ENCODE measurements around the gene ZIC5. TPM values are rescaled to one million over a fixed set of nuclear protein-coding genes. Genes with fewer than 3 reads are reported as not detected.

The ZIC5 gene
- total RNA-seq, result 0.03 TPM

- DNase-seq (ENCODE audit: low spot score), result no peak
Observed at GRCh38 chr13:99971576-99972189, at the start of gene ZIC5. Gene ZIC5 (minus strand): TSS chr13:99971767. CDS start chr13:99971603, 164 bp downstream.

GRCh38 chr13:100019780-100020356 is 48.3 kb upstream of the ZIC5 start:
- DNase-seq (ENCODE audit: low spot score), result no peak

GRCh38 chr13:100014621-100015020 is 43.1 kb upstream of the ZIC5 start:
- DNase-seq (ENCODE audit: low spot score), result no peak

GRCh38 chr13:99998261-99998660 is 26.7 kb upstream of the ZIC5 start:
- no peak for DNase-seq (ENCODE audit: low spot score)

GRCh38 chr13:99997702-99998214 is 26.2 kb upstream of the ZIC5 start:
- DNase-seq (ENCODE audit: low spot score), result no peak

- DNase-seq (ENCODE audit: low spot score), result no peak
Observed at GRCh38 chr13:99996381-99996973, 24.9 kb upstream of the ZIC5 start.

GRCh38 chr13:99995589-99996380 is 24.2 kb upstream of the ZIC5 start:
- no peak for DNase-seq (ENCODE audit: low spot score)

GRCh38 chr13:99995104-99995588 is 23.6 kb upstream of the ZIC5 start:
- no peak for DNase-seq (ENCODE audit: low spot score)

- DNase-seq (ENCODE audit: low spot score), result no peak
Observed at GRCh38 chr13:99994638-99995020, 23.1 kb upstream of the ZIC5 start.

- no peak for DNase-seq (ENCODE audit: low spot score)
Observed at GRCh38 chr13:99993660-99994637, 22.4 kb upstream of the ZIC5 start.

- DNase-seq (ENCODE audit: low spot score), result no peak
Observed at GRCh38 chr13:99992949-99993351, 21.4 kb upstream of the ZIC5 start.

GRCh38 chr13:99991828-99992775 is 20.5 kb upstream of the ZIC5 start:
- DNase-seq (ENCODE audit: low spot score), result no peak

- no peak for DNase-seq (ENCODE audit: low spot score)
Observed at GRCh38 chr13:99991013-99991827, 19.7 kb upstream of the ZIC5 start.

- DNase-seq (ENCODE audit: low spot score), result no peak
Observed at GRCh38 chr13:99990126-99990977, 18.8 kb upstream of the ZIC5 start.

GRCh38 chr13:99989276-99990125 is 17.9 kb upstream of the ZIC5 start:
- no peak for DNase-seq (ENCODE audit: low spot score)

- DNase-seq (ENCODE audit: low spot score), result no peak
Observed at GRCh38 chr13:99988529-99989275, 17.1 kb upstream of the ZIC5 start.

All from mucosa of gallbladder (tissue), 1 donor.